Measurements from ENCODE around the gene DRC3.

Gene DRC3

DNA sequence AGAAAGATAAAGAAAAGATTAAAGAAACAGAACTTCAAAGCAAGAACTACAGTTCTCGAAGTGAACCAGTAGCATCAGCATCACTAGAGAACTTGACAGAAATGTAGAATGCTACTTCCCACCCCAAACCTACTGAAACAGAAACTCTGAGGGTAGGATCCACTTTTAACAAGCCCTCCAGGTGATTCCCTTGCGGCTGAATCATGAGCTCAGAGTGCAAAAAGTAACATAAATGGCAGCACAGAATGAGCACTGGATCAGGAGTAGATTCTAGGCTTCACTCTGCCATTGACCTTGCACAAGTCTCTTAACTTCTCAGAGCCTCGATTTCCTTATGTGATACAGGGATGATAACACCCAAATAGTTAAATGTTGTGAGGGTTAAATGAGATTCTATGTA is 6.3 kb upstream of the DRC3 start:
- DNase-seq (ENCODE audit: low spot score), result no peak

DNA sequence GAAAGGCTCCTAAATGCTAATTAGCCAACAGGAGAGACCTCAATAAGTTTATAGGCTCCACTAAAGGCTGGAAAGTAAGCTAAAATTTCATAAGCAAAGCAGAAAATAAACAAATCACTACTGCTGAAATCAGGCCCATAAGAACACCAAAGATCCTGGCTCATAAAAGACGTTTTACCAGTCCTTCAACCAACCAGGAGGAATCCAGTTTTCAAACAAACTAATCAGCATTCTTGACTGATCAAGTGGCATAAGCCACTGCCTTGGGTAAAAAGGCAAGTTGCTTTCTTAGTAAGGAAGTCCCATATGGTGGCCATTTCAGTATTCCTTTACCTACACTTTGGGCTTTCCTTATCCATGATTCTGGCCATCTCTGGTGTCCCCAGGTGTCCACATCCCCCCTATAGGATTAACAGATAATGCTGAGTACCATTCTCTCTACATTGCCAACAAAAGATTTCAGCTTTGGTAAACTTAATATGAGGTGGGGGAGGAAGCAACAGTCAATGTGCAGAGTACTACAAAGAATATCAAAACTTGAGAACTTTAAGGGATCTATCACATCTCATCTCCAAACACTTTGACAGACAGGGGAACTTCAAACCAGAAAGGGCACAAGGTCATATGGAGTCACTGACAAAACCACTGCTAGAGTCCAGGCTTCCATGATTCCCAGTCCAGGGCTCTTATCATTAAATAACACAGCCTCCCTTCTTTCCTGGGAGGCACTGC is 1.8 kb upstream of the DRC3 start:
- no peak for DNase-seq (ENCODE audit: low spot score)

DNA sequence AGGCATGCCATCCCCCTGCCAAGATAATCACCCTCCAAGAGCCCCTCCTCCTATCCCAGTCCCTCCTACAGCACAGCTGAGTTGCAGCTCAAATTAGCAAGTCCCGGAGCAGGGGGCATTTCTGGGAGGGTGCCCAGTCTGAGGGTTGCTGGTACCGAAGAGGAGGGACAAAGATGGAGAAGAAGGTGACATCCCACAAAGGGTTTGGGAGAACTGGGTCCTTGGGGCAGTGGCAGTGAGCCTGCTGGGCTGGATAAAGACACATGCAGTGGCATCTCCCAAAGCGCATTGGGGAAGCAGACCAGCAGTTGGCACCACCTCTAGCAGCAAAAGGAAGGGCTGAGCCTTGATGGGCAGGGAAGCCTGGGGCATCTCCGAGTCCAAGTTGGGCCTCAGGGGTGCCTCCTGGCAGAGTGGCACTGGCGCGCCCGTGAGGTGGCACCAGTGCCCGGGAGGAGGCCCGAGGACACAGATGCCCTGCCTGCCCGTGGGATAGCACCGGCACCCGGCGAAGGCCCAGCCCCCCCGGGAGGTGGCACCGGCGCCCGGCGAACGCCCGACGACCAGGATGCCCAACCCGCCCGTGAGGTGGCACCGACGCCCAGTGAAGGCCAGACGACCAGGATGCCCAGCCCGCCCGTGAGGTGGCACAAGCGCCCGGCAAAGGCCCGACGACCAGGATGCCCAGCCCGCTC is 1.1 kb upstream of the DRC3 start:
- no peak for DNase-seq (ENCODE audit: low spot score)

DNA sequence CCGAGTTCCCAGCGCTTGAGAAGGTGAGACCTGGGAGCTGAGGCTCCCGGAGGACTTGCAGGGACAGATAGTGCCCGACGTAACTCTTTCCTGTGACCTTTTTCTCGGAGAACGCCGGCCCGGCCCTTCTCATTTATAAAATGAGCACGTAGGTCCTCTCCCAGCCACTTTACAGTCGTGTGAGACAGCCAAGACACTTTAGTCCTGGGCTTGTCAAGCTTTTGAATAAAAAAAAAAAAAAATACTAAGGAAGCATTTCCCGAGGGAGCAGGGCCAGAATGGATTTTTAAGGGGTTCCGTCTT is 241 bp downstream of the DRC3 start:
- no peak for DNase-seq (ENCODE audit: low spot score)

DNA sequence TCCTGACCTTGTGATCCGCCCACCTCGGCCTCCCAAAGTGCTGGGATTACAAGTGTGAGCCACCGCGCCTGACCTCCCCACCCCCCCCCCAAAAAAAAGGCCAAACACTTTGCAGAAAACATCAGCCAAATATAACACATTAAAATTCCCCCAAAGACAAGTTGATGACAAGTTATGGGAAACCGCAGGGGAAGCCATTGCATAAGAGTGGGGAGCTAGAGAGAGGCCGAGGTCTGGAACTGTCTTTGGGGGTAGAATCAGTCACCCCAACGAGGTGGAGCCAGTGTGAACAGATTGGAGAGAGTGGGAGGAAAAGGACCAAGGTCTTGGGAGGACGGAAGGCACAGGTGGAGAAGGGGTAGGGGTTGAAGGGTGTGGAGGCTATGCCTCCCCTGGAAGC is 2.8 kb downstream of the DRC3 start:
- DNase-seq (ENCODE audit: low spot score), result no peak

DNA sequence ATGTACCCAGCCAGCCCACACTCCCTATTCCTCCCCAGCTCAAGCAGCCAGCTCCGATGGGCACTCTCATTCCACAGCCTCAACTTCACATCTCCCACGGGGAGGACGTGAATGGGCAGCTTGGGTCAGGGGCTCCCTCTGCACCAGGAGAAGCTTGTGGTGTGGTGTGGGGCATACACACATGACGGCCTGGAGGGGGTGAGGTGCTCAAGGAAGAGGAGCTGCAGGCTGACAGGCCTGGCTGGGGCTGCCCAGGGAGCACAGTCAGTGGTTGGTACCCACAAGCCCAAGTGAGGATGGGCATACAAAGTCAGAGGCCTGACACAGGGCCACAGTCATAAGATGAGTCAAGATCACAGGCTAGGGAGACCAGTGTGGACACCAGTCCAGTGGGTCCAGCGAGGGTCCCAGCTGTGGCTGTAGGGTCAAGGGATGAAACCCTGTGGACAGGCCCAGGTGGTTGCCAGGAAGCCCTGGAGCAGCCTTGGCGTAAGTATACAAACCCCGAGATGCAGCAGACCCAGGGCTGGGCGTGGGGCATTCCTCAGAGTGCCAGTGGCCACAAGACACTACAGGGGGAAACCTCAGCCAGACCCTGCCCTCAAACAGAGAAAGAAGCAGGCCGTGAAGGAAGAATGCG is 4.4 kb downstream of the DRC3 start:
- no peak for DNase-seq (ENCODE audit: low spot score)

DNA sequence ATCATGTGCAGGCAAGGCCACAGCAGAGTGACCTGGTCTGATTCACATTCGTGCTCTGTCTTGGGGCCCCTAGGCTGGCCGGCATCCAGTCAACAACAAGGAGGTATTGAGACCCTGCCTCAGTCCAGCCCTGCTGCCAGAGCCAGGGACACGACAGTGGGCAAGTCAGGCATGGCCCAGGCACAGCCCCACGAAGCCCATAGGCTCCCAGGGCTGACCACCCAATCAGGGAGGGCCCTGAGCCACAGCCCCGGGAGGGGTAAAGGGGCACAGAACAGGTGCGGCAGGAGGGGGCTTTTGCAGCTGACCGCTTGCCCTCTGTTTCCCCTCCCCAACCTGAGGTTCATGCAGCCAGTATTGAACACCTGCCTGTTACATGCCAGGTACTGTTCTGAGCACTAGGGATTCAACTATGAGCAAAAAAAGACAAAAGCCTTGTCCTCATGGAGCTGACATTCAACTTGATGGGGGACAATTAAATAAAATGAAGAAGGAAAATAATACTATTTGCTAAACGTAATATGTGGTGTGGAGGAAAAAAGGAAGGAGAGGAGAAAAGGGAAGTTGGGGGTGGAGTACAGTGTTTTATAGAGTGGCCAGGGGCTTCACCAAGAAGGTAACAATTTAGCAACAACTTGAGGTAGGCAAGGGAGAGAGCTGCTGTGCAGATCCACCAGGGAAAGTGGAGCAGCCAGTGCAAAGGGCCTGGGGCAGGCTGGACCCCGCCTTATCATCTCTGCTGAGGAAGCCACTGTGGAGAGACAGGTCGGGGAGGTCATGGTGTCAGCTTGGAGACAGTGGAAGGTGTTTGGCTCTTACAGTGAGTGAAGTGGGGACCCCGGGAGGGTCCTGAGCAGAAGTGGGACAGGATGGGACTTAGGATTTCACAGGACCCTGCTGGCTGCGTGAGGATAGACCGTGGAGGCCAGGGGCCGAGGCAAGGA is 6.1 kb downstream of the DRC3 start:
- DNase-seq (ENCODE audit: low spot score), result no peak

DNA sequence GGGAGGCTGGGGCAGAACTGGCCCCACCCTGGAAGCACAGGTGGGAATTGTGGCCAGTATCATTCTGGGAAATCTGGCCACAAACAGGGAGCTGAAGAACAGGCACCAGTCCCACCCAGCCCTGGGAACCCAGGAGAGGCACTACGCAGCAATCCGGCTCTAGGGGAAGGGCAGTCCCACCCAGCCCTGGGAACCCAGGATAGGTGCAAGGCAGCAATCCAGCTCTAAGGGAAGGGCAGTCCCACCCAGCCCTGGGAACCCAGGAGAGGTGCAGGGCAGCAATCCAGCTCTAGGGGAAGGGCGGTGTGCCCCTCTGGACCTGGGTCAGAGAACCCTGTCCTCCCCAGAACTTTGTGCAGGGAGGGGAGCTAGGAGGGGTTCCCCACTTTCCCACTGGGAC is 7.1 kb downstream of the DRC3 start:
- no peak for DNase-seq (ENCODE audit: low spot score)

DNA sequence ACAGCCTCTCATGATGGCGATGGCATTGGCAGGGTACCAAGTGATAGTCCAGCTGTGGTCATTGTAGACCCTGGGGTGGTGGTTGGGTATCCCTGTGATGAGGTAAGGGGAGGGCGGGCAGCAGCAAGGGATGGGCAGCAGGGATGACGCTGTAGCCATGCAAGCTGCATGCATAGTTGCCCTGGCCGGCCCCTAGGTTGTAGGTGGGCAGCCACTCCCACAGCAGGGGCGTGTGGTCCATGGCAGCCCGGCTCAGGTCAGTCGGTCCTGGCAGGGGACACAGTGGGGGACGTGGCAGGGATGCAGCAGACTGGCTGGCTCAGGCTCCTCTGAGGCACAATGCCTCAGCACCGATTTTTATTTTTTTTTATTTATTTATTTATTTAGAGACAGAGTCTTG is 8.7 kb downstream of the DRC3 start:
- DNase-seq (ENCODE audit: low spot score), result no peak

DNA sequence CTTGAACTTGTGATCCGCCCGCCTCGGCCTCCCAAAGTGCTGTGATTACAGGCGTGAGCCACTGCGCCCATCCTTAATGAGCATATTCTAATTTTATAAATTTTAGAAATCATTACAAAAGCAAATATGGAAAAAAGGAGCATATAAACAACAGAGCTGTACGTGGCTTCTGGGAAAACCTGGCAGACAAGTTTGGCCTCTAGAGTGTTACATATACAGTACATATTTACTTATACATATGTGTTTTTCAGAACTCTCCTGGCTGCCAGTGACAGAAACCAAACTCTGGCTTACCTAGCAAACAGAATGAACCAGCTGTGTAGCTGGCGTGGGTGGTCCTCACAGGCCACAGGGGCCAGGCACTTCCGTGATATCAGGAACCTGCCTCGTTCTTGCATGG is 10.1 kb downstream of the DRC3 start:
- DNase-seq (ENCODE audit: low spot score), result no peak

DNA sequence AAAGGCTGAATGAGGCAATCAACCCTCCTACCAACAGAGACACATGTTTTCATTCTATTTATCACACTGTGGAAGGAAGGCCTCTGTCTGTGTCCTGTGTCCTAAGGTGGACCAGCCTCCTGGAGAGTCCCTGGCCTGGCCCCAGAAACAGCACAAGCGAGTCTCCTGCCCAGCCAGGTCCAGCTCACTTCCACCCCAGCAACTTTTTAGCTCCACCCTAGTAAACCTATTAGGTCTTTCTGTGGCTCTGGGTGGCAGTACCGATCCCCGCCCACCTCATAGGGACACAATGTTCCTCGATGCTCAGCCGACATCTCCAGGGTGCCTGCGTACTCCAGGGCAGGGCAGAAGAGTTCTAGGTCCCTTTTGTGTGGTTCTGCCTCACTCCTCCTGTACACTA is 10.7 kb downstream of the DRC3 start:
- DNase-seq (ENCODE audit: low spot score), result no peak

DNA sequence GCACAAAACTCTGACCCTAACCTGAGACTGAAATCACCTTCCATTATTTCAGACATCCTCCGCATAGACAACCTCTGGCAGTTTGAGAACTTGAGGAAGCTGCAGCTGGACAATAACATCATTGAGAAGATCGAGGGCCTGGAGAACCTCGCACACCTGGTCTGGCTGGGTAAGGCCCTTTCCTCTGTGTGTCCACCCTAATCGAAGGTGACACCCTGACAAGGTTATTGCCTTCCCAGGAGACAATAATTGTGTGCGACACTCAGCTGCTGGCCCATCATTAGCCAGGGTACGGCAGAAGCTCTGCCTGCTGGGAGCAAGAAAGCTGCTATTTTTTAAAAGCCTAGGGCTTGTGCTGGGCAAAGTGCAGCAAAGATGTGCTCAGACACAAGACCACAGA is 11.1 kb downstream of the DRC3 start:
- DNase-seq (ENCODE audit: low spot score), result no peak

DNA sequence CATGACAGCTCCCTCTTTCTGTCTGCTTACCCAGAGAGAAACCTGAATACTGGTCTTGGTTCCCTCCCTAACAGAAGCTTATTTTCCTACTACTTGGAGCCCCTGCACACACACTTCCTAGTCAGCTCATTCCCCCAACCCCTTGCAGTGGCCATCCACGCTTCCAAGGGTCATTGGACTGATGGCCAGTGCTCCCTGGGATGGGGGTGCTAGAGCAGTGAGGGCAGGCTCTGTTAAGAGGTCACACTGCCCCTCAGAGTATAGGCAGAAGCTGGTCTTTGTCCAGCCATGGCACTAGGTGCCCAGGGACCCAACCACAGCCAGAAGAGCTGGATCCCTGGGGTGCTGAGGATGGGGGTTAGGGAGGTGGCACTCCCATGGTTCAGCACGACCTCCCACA is 12.5 kb downstream of the DRC3 start:
- DNase-seq (ENCODE audit: low spot score), result no peak

DNA sequence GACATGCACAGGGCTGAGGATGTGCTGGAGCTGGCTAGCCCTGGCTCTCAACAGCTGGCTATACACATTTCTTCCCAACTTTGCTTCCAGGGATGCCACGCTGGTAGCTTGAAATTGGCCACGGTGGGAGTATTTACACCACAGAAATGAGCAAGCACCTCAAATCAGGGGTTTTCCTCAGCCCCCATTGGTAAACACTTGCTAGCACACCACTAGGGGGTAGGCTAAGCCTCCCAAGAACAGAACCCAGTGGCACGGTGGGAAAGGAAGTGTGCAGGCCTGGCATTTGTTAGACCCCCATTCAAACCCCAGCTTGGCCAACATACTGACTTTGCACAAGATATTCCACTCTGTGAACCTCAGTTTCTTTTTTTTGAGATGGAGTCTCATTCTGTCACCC is 12.9 kb downstream of the DRC3 start:
- DNase-seq (ENCODE audit: low spot score), result no peak

DNA sequence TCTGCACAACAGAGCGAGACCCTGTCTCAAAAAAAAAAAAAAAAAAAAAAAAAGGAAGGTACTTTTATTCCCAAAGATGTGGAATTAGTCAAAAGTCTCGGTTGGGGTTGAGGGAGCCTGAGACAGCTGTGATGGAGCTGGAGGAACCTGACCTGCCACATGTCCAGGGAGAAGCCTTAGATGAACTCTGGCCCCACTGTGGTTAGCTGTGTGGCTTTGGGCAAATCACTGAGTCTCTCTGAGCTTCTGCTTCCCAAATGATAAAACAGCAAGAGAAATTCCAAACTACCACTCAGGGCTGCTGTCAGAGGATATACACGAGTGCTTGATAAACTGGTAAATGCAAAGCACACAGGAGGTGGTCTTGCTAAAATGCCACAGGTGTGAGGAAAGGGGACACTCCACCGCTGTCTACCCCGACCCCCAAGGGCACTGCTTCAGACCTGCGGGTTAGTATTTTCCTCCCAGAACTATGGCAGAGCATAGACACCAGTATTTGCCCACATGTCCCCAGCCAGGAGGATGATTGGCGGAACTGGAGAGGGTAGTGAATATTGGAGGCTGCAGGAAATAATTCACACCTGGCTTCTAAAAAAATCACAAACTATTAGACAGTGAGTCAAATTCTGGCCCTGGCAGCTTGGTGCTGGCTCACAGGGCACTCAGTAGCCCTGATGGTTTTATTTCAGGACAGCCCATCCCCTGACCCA is 14.7 kb downstream of the DRC3 start:
- no peak for DNase-seq (ENCODE audit: low spot score)

DNA sequence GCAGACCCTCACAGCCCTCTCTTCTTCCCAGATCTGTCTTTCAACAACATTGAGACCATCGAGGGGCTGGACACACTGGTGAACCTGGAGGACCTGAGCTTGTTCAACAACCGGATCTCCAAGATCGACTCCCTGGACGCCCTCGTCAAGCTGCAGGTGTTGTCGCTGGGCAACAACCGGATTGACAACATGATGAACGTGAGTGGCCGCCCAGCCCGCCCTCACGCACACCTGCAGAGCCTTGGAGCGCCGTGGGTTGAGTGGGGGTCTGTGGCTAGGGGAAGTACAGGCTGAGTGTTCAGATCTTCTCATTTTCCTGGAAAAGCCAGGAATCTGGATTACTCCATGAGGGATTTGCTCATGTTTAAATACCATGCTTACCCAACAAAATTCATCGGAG is 15.2 kb downstream of the DRC3 start:
- DNase-seq (ENCODE audit: low spot score), result no peak

DNA sequence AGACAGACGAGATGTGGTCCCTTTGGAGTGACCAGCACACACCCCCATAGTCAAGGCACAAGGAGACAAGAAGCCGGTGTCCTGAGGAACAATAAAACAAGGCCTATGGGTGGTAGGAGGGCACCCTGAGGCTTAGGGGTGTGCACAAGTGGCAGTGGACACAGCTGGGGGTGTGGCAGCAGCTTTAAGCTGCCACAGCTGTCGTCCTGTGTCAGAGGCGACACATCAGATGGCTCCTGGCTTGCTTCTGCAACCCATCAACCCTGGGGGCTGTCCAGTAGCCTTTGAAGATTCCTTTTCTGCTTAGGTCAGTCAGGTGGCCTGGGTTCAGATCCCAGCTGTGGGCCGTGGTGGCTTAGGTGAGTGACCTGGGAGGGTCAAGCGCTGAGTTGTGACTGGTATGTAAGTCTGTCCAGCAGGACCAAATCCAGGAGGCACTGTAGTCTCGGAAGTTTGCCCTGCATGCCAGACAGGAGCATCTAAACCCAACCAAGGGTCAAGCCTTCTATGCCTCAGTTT is 15.8 kb downstream of the DRC3 start:
- no peak for DNase-seq (ENCODE audit: low spot score)

DNA sequence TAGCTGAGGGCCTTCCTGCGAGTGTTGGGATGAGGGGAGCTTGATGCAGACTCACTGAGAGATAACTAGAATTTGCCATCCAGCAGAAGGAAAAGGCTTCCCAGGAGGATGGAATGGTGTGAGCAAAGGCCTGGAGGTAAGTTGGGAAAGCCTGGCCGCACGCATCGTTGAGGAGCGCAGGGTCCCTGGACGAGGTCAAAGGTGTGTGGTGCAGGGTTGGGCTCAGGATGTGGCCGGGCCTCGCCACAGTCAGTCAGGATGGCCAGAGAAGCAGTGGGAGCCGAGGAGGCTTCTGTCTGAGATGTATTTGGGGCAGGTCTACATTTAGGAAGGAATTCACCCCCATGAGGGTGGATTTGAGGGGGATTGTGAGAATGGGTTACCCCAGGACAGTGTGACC is 16.4 kb downstream of the DRC3 start:
- DNase-seq (ENCODE audit: low spot score), result no peak

DNA sequence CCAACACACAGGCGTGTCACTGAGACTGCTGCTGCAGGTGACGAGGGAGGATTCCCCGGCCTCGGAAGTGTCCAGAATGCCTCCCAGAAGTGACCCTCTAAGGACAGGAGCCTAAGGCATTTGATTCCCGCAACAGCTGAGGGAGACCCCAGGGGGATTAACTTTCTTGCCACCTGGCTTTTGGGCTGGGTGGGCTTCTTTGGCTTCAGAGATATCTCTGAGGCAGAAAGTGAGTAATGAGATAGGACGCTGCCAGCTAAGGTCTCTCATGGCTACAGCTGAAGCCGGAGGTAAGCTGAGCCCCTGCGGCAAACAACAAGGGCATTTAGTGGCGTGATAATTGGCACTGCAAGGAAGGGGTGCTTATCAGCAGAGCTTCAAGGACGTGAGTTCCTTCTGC is 17.0 kb downstream of the DRC3 start:
- DNase-seq (ENCODE audit: low spot score), result no peak

DNA sequence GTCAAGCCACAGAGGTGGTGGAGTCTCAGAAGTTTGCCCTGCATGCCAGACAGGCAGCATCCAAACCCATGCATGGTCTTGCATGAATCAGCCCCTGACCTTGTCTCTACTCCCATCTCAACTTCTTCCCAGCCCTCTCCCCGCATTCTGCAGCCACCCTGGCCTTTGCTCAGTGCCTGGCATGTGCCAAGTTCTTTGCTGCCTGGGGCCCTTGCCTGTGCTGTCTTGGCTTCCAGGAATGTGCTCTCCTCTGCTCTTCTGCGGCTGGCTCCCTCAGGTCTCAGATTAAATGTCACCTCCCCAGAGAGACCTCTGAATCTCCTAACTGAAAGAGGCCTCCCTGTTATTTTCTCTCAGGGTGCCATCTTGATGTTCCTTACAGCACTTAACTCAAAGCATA is 17.6 kb downstream of the DRC3 start:
- DNase-seq (ENCODE audit: low spot score), result no peak

DNA sequence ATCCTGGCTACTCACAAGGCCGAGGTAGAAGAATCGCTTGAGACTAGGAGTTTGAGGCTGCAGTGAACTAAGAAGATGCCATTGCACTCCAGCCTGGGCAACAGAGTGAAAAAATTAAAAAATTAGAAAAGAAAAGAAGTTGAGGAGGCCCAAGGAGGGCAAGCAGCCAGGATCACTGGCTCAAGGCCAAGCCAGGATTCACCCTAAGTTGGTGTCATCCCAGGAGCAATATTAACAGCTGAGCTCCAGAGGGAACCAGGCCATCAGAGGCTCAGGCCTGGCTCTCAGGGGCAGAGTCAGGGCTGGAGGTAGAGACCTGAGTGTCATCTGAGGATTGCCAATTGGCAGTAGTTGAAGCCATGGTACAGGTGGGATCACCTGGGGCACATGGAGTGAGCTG is 20.7 kb downstream of the DRC3 start:
- DNase-seq (ENCODE audit: low spot score), result no peak

DNA sequence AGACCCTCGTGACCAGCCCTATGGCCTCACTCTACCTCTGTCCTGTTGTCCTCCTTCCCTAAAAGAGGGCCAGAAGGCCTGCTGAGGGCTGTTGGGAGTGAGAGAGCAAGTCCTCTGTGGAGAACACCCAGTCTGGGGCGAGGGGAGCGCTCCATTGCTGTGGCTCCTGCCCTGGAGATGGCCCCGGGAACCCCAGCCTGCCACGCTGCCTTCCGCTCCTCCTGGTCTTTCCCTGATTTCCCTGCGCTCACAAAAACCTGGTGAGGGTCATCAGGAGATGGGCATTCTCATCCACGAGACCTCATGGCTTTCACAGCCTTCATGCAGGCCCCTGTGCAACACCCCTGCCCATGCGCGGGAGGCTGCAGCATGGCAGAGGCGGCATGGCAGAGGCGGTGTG is 21.2 kb downstream of the DRC3 start:
- DNase-seq (ENCODE audit: low spot score), result no peak
